GM21619 (cell line): ENCODE measurements around the gene FAM131B.

Experiments
- ATAC-seq: cut with Tn5 transposase; IDR thresholded peaks from one replicate; pipeline ENCODE4 v1.9.1; 2021; ENCODE audit not compliant: unreplicated experiment

Gene FAM131B

GRCh38 chr7:143383642-143383957, 21.1 kb upstream of the FAM131B start:
- no peak for ATAC-seq

- no peak for ATAC-seq
These were observed 20.5 kb upstream of the FAM131B start for GRCh38 chr7:143382791-143383641.

GRCh38 chr7:143382126-143382790, 19.7 kb upstream of the FAM131B start:
- ATAC-seq: no peak

- ATAC-seq: peak; percentile 19
These were observed 19.1 kb upstream of the FAM131B start for GRCh38 chr7:143381427-143382125.

- ATAC-seq: peak; percentile 80
These were observed 18.3 kb upstream of the FAM131B start, which contains the start of gene ZYX for GRCh38 chr7:143380646-143381426. ZYX (plus strand) TSS chr7:143381345; CDS start chr7:143381572, 227 bp downstream.

- ATAC-seq: peak; percentile 43
These were observed 17.7 kb upstream of the FAM131B start for GRCh38 chr7:143380260-143380645.

- no peak for ATAC-seq
These were observed 17.2 kb upstream of the FAM131B start for GRCh38 chr7:143379611-143380259.

- no peak for ATAC-seq
These were observed 13.9 kb upstream of the FAM131B start for GRCh38 chr7:143376396-143376795.

- no peak for ATAC-seq
These were observed 13.0 kb upstream of the FAM131B start for GRCh38 chr7:143375298-143376034.

- ATAC-seq: no peak
These were observed 12.0 kb upstream of the FAM131B start for GRCh38 chr7:143374561-143374960.

- ATAC-seq: no peak
These were observed 10.8 kb upstream of the FAM131B start for GRCh38 chr7:143373255-143373794.

- no peak for ATAC-seq
These were observed 9.6 kb upstream of the FAM131B start for GRCh38 chr7:143372070-143372469.

GRCh38 chr7:143369678-143370651, 7.5 kb upstream of the FAM131B start:
- no peak for ATAC-seq

- ATAC-seq: no peak
These were observed 5.9 kb upstream of the FAM131B start for GRCh38 chr7:143368387-143368786.

GRCh38 chr7:143367972-143368371, 5.5 kb upstream of the FAM131B start:
- ATAC-seq: no peak

GRCh38 chr7:143363016-143363937, 764 bp upstream of the FAM131B start:
- no peak for ATAC-seq

- no peak for ATAC-seq
These were observed 872 bp downstream of the FAM131B start for GRCh38 chr7:143361552-143362130.
